Stimulated activated CD4-positive, alpha-beta T cell treated with anti-CD3 and anti-CD28 coated beads, TNF-alpha, amount 100 ng/mL, for 1 hour (primary cell): ENCODE data around the gene NATD1.
"Not testable (repeated sequence)": the region's sequence is repeated elsewhere in the genome, so short reads cannot be mapped to it uniquely, and the experiment has no call there.

Experiments
- DNase-seq, 3 donors: peaks; one replicate each; pipeline ENCODE4 v3.0.0-alpha.2; 2020; ENCODE audit warnings: low read depth in 3 of 3, low spot score in 1 of 3

NATD1 gene

DNA sequence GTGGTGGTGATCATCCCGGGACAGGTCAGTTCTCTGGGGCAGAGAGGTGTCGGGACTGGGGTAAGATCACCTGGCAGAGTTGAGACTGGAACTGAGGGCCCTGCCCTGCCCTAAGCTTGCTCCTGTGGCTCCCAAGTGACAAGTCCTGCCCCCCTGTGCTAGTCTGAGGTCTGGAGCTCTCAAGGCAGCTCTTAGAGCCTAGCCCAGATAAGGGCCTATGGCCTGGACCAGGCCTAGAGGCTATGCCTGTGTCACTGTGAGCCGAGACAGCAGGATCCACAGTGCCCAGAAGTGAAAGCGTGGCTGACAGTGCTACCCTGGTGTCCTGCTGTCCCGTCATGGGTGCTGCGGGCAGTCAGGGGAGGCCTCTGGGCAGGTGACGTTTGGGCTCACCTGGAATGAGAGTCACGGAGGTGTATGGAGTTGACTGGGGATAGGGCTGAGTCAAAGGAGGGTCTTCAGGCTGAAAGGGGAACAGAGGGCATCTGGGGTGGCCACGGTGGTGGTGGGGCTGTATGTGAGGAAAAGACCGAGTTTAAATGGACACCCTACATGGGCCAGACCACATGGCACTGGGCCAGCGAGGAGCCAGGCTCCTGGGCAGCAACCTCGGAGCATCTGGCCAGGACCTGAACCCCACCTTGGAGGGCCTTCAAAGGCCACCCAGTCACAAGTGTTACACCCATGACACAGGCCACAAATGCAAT lies 5.5 kb downstream of the NATD1 start:
- no peak for DNase-seq

- no peak for DNase-seq
Observed at GRCh38 chr17:21246698-21247097, 6.5 kb downstream of the NATD1 start.

DNA sequence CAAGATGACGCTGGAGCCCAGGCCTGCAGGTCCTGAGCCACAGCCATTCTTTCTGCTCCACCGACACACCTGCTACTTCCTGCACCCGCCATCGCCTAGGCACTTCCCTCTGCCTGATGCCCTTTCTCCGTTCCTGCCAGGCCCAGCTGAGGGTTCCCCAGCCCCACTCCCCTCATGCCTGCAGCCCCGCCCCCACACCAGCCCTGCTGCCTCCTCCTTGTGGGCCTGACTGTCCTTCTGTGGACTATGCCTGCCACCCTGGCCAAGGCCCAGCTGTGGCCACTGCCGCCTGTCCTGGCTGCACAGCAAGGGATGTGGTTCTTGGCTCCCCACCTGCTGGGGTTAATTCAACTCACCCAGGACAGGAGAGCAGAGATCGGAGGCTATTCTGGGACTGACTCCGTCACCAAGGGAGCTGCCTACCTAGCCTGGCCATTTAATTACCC lies 7.5 kb downstream of the NATD1 start:
- DNase-seq, result no peak

DNA sequence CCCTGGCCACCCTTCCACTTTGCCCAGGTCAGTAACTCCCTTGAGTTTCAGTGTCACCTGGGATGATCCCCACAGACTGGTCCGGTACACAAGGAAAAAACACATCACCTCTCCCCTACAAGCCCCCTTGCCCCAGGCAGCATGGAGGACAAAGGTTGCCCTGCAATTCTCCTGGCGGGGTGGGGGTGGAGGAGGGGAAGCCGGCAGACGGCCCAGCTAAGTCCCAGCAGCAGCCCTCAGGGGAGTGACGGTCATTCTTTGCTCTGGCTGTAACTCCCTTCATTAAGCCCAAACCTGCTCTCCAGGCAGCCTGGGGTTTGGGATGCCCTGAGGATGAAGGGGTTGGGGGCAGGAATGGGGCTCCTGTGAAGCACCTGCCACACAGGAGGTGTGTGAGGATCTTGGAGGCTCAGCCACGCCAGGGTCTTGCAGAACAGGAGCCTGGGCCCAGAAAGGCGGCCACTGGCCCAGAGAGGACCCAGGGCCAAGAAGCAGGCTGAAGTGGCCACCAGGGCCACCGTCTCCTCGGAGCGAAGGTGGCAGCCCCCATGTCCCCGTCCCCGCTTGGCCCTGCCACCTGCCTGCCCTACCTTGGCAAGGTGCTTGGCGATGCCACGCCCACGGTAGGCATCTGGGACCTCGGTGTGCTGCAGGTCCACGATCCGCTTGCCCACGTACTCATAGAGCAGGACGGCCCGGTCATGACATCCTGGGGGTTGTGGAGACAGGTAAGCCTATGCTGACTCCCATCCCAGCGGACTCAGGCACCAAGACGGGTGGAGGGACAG lies 9.5 kb downstream of the NATD1 start:
- no peak for DNase-seq

DNA sequence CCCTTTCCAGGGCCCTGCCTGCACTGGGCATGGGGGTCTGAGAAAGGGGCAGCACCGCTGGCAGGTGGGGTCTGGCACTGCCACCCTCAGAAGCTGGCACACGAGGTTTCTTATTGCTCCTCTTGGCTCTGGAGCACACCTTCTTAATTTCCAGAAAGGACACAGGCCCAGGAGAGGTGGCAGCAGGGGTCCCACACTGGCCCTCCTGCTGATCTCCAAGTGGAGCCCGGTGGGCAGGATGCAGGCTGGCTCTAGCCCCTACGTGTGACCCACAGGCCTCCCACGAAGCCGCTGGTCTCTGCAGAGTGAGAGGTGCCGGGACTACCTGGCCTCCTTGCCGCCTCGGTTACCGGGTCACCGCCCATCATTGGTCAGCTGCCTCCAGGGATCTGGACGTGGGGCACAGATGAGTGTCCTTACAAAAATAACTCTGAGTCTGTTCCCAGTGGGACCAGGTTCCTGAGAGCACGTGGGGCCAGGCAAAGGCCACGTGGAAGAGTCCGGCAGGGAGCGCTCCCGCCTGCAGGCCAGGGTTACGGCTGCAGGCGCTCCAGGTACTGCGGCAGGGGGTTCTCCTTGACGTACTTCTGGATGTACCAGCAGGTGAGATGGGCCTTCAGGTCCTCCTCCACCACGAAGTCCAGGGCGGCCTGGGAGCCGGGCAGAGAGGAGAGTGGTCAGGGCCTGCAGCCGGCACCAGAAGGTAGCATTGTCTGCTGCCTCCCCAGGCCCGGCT lies 10.3 kb downstream of the NATD1 start:
- no peak for DNase-seq

DNA sequence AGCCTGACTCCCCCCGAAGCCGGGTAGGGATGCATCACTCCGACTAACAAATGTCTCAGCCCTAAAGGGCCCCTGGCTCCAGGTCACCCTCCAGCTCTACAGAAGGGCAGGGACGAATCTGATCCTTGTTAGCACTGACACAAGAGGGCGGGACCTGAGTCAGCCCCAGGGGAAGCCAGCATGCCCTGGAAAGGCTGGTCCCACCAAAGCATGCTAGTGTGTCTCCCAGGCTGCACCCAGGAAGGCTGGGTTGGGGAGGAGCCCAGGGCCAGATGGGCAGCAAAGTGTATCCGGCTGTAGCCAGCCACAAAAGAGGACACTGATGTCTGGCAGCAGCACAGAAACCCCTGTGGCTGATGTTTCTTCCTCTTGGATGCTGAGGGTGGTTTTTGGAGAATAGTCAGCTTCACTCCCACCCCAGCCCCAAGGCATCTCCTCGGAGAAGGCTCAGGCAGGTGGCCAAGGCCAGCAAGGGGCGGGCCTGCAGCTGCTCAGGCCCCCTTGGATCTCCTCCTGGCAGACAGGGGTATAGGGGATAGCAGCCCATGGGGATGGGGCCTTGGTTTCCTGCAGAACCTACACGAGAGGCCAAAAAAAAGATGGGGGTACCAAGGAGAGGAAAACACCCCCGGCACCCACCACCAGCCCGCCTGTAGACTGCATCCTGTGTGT lies 11.0 kb downstream of the NATD1 start:
- no peak for DNase-seq

GRCh38 chr17:21241564-21241963 lies 11.6 kb downstream of the NATD1 start:
- DNase-seq, result no peak

DNA sequence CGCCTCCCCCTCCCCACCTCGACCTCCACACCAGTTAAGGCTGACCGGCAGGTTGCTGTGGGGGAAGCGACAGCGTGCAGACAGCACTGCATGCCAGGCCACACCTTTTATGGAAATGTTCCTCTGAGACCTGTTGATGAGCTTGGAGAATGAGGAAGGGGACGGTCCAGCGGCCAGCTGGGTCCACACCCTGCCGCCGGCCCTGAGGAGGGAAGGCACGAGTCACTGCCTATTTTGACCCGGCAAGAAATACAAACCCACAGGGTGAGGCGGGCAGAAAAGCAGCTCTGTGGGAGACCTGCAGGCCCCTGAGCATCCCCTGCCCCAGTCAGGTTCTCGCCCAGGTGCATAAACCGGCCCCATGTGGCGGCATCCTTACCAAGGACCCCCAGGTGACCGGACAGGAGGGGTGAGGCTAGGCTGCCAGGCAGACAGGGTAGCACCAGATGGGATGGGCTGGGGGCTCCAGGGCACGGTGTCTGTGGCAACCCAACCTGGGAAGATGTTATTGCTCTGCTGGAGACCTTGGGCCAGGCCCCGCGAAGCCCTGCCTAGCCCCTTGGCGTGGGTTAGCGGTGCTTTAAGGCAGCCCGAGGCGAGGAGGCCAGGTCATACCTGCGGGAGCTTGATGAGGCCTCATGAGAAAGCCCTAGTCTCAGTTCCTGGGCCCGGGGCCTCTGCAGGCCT lies 12.7 kb downstream of the NATD1 start:
- DNase-seq, result no peak

GRCh38 chr17:21239680-21240368 lies 13.4 kb downstream of the NATD1 start:
- no peak for DNase-seq

DNA sequence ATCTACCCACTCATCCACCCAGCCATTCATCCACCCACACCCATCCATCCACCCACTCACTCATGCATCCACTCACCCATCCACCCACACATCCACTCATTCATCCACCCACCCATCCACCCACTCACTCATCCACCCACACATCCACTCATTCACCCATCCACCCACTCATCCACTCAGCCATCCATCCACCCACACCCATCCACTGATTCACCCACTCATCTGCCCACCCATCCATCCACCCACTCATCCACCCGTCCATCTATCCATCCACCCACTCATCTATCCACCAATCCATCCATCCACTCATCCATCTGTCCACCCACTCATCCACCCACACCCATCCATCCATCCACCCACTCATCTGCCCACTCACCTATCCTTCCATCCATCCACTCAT lies 17.3 kb downstream of the NATD1 start:
- no peak for DNase-seq

DNA sequence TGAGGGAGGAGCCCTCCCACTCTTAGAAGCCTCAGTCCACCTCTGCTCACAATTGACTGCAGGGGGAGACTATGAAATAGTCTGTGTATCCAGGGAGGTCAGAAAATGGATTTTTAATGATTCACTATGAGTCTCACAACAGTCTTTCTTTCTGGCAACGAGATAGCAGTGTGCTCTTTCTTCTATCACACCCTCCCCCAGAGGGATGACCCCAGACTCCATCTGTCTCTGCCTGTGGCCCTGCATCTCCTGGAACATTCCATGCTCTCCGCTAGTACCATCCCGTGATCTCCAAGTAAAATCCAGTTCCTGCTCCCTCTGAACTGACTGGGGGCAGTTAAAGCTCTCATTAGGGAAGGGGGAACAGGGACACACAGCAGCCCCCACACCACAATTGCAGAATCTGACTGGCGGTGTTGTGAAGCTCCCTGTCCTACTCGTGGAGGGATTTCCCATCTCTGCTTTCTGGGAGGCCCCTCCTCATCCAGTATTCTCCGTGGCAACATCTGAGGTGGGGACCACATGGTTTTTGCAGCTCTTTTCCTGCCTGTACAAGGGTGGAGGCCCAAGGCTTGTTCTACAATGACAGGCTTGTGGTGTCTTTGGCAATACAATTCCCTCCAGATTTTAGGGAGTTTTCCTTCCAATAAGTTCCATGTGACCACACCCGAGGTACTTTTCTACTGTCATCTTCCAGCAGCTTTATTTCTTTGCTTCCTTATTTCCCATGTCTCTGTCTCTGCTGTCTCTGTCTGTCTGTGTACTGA lies 19.4 kb downstream of the NATD1 start:
- DNase-seq, result no peak

- no peak for DNase-seq
Observed at GRCh38 chr17:21232033-21232749, 21.0 kb downstream of the NATD1 start.

DNA sequence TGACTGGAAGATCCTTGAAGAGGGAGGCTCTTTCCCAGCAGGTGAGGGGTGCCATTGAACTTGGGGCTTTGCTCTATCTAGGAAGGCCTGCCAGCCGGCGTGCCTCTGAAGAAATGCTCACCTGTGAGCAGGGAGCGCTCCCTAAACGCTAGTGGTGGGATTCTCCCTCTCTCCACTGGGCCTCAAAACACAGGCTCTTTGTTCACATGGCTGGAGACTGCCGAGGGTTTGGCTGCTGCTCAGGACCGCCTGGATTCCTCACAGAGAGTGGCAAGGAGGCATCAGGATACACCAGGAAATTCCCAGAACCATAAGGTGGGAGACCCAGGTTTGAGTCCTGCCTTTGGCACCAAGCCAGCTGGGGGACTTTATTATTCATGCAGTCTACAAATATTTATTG lies 21.7 kb downstream of the NATD1 start:
- DNase-seq, result no peak

GRCh38 chr17:21228845-21229244 lies 24.4 kb downstream of the NATD1 start:
- DNase-seq, result no peak

GRCh38 chr17:21228111-21228510 lies 25.1 kb downstream of the NATD1 start:
- DNase-seq, result no peak

- DNase-seq, result not testable (repeated sequence)
Observed at GRCh38 chr17:21227277-21227676, 25.9 kb downstream of the NATD1 start.

DNA sequence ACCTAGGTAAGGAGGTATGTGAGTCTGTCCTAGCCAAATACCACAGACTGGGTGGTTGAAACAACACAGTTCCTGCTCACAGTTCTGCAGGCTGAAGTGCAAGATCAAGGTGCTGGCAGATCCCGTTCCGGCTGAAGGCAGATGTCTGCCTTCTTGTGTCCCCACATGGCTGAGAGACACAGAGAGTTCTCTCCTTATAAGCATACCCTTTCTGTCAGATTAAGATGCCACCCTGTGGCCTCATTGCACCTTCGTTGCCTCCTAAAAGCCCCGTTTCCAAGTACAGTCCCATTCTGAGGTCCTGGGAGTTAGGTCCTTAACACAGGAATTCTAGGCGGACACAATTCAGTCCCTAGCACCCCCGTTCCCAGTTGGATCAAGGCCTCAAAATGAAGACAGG lies 30.1 kb downstream of the NATD1 start:
- DNase-seq, result no peak

- no peak for DNase-seq
Observed at GRCh38 chr17:21218831-21219380, 34.3 kb downstream of the NATD1 start.

- DNase-seq, result peak in 1 of 3 donors; percentile 5
Observed at GRCh38 chr17:21218101-21218500, 35.1 kb downstream of the NATD1 start.
